ENCODE measurements around the gene PMEPA1. TPM values are rescaled to one million over a fixed set of nuclear protein-coding genes. Genes with fewer than 3 reads are reported as not detected.

The PMEPA1 gene
- total and polyA plus RNA-seq, 10 of the 15 experiments (the other 5 are each of a cell fraction or from before 2014, with no cell fraction given): 0.02 to 0.10 (median 0.04) TPM; not detected in 3

DNA sequence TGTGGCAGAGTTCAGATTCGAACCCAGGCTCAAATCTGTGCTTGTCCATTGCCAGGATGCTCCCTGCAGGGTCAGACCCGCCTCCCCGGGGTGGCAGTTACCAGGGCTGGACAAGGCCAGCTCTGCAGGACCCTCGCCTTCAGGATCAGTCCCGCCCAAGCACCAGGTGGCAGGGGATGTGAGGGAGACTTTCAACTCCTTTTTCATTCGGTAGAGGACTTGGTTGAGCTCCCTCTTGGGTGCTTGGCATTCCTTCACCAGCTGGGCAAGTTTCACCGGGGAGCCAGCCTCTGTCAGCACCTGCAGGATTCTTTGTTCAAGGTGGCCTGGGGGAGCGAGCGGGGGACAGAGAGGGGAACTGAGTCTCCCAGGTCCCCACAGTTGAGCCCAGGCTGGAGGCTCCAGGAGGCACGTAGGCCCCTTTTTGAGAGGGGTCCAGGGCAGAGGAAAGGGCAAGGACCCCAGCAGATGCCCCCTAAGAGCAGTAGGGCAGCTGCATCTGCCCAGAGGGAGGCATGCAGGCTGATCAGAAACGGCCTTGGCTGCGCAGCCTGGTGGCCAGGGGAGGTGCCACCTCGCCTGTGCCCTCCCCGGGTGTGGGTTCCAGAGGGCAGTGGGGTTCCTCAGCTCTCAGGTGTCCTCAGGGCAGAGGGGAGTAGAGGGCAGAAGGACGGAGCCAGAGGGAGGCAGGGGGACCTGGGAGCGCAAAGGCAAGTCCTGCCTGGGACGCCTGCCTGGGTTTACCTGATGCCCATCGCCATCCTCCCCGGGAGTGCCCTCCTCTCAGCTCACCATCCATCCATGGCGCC is 93.5 kb downstream of the PMEPA1 start (continued):
- no peak for TF ChIP-seq CHD2 (IDR thresholded peaks at IDR 0.05; ENCODE audit: borderline replicate concordance, low read depth, low read length)
- TF ChIP-seq, protein P1, sequence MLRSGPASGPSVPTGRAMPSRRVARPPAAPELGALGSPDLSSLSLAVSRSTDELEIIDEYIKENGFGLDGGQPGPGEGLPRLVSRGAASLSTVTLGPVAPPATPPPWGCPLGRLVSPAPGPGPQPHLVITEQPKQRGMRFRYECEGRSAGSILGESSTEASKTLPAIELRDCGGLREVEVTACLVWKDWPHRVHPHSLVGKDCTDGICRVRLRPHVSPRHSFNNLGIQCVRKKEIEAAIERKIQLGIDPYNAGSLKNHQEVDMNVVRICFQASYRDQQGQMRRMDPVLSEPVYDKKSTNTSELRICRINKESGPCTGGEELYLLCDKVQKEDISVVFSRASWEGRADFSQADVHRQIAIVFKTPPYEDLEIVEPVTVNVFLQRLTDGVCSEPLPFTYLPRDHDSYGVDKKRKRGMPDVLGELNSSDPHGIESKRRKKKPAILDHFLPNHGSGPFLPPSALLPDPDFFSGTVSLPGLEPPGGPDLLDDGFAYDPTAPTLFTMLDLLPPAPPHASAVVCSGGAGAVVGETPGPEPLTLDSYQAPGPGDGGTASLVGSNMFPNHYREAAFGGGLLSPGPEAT (IDR thresholded peaks at IDR 0.05; ENCODE audit: low read depth): no peak

DNA sequence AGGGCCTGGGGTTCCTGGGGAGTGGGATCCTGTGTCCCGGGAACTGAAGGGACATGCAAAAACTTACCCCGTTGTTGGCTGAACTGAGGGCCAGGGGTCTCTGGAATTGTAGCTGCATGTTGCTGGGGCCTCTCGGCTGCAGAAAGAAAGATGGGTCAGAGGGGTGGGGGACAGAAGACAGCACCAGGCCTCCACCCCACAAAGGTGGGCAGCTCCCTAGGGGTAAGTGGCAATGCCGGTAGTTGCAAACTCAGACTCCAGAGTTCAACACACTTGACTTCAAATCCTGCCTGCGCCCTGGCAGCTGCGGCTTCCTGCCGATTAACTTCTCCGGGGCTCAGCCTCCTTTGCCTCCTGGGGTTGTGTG is 94.4 kb downstream of the PMEPA1 start:
- intact Hi-C loops (cut with micrococcal nuclease; ENCODE audit: unreplicated experiment) (loop anchor here (5.0 kb wide), 1 partner anchor 218 kb away; no protein-coding TSS in a partner anchor), in situ Hi-C loops (cut with MboI) (loop anchor here (10.0 kb wide), 2 partner anchors 779 to 839 kb away; no protein-coding TSS in a partner anchor)
- Histone ChIP-seq H3K79me2 (ENCODE audit: control insufficient read depth, insufficient read depth, low read length) (no peaks in the 10 kb centered on the region), H3K27ac (ENCODE audit: control insufficient read depth, insufficient read depth) (no peak overlapping the region), H3K36me3 (ENCODE audit: control insufficient read depth in 2 of 2, insufficient read depth in 2 of 2, low read length in 1 of 2) (no peaks in the 10 kb centered on the region; a peak in 1 of 4 replicates), H3K9me3 (replicated peaks; ENCODE audit: control insufficient read depth, insufficient read depth, low read length) (no peaks in the 10 kb centered on the region), H4K20me1 (ENCODE audit: control insufficient read depth, insufficient read depth) (no peaks in the 10 kb centered on the region), H3K4me1 (ENCODE audit: control insufficient read depth, insufficient read depth, low read length) (peaks cover 28% of the 10 kb centered on the region), H3K4me2 (ENCODE audit: control insufficient read depth, insufficient read depth) (no peak overlapping the region), H3K27me3 (replicated peaks in 1 of 2; ENCODE audit: control insufficient read depth in 2 of 2, insufficient read depth in 2 of 2, low read length in 1 of 2) (peaks cover 0 to 2% of the 10 kb centered on the region in 2 experiments; a peak in 1 of 4 replicates), H3K9ac (ENCODE audit: control insufficient read depth, insufficient read depth, low read length) (no peak overlapping the region), H3K4me3 (no peak overlapping the region), H2AFZ (ENCODE audit: control insufficient read depth, low read depth, low read length) (no peak overlapping the region)
- CTCF ChIA-PET: no interaction called here
- ATAC-seq (no peak), FAIRE-seq (no peak), DNase-seq (ENCODE audit: low read depth, low spot score) (no peak)
- SMC1A ChIA-PET (ENCODE audit: uncharacterized antibody, unreplicated experiment): interaction anchor here (1.2 kb wide), 1 partner anchor 10 kb away, joined by 4 read pairs; no protein-coding TSS in a partner anchor
- no TSS peak for BruUV-seq (replicated peaks)
- no peak for TF ChIP-seq RB1 (IDR thresholded peaks at IDR 0.05; ENCODE audit: borderline replicate concordance)
- no peak for TF ChIP-seq SIN3A (IDR thresholded peaks at IDR 0.05; ENCODE audit: low read depth, low read length)
- no peak for TF ChIP-seq TCF3 (IDR thresholded peaks at IDR 0.05; ENCODE audit: borderline replicate concordance, insufficient read depth, low read depth, low read length)
- TF ChIP-seq FOXM1 (IDR thresholded peaks at IDR 0.05; ENCODE audit: low read depth, low read length): no peak
- no peak for TF ChIP-seq NBN (IDR thresholded peaks at IDR 0.05)
- no peak for TF ChIP-seq EZH2 (IDR thresholded peaks at IDR 0.05; ENCODE audit: borderline replicate concordance, control insufficient read depth, low read depth, low read length)
- no peak for TF ChIP-seq HDAC2 (IDR thresholded peaks at IDR 0.05)
- TF ChIP-seq, protein P2, sequence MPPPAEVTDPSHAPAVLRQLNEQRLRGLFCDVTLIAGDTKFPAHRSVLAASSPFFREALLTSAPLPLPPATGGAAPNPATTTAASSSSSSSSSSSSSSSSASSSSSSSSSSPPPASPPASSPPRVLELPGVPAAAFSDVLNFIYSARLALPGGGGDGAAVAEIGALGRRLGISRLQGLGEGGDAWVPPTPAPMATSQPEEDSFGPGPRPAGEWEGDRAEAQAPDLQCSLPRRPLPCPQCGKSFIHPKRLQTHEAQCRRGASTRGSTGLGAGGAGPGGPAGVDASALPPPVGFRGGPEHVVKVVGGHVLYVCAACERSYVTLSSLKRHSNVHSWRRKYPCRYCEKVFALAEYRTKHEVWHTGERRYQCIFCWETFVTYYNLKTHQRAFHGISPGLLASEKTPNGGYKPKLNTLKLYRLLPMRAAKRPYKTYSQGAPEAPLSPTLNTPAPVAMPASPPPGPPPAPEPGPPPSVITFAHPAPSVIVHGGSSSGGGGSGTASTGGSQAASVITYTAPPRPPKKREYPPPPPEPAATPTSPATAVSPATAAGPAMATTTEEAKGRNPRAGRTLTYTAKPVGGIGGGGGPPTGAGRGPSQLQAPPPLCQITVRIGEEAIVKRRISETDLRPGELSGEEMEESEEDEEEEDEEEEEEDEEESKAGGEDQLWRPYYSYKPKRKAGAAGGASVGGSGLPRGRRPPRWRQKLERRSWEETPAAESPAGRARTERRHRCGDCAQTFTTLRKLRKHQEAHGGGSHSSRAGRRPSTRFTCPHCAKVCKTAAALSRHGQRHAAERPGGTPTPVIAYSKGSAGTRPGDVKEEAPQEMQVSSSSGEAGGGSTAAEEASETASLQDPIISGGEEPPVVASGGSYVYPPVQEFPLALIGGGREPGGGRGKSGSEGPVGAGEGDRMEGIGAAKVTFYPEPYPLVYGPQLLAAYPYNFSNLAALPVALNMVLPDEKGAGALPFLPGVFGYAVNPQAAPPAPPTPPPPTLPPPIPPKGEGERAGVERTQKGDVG (CRISPR knock-in tag; IDR thresholded peaks at IDR 0.05): no peak
- TF ChIP-seq, protein P3, sequence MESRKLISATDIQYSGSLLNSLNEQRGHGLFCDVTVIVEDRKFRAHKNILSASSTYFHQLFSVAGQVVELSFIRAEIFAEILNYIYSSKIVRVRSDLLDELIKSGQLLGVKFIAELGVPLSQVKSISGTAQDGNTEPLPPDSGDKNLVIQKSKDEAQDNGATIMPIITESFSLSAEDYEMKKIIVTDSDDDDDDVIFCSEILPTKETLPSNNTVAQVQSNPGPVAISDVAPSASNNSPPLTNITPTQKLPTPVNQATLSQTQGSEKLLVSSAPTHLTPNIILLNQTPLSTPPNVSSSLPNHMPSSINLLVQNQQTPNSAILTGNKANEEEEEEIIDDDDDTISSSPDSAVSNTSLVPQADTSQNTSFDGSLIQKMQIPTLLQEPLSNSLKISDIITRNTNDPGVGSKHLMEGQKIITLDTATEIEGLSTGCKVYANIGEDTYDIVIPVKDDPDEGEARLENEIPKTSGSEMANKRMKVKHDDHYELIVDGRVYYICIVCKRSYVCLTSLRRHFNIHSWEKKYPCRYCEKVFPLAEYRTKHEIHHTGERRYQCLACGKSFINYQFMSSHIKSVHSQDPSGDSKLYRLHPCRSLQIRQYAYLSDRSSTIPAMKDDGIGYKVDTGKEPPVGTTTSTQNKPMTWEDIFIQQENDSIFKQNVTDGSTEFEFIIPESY (IDR thresholded peaks at IDR 0.05): no peak
- TF ChIP-seq MYC (IDR thresholded peaks at IDR 0.05; ENCODE audit: insufficient read depth, insufficient read length, insufficient replicate concordance, low read length, severe bottlenecking): no peak
- TF ChIP-seq ZSCAN29 (IDR thresholded peaks at IDR 0.05): no peak
- TF ChIP-seq ZNF622 (IDR thresholded peaks at IDR 0.05): no peak
- POLR2A ChIA-PET: interaction anchor here (2.0 kb wide), 1 partner anchor 10 kb away, joined by 4 read pairs; no protein-coding TSS in a partner anchor
- 77% methylated on average over 8 of the region's 8 CpGs for WGBS (ENCODE audit: insufficient coverage, insufficient replicate concordance, low lambda C conversion rate, missing lambda C conversion rate)
- RAD21 ChIA-PET (ENCODE audit: unreplicated experiment): interaction anchor here (1.3 kb wide), 1 partner anchor 9 kb away, joined by 3 read pairs; no protein-coding TSS in a partner anchor
